Parathyroid adenoma (tissue), 2 donors: ENCODE measurements around the gene ANGEL2.
"Not testable (repeated sequence)": the region's sequence is repeated elsewhere in the genome, so short reads cannot be mapped to it uniquely, and the experiment has no call there.

Source experiments
- H2AFZ ChIP-seq: fragments of 300-600 bp; sonication (generic); one replicate; pipeline ENCODE4 v1.7.0; 2017; ENCODE audit warnings: antibody characterized with exemption, mild to moderate bottlenecking
- H3K27ac ChIP-seq: fragments of 300-600 bp; sonication (generic); one replicate; pipeline ENCODE4 v1.7.0; 2017
- H3K27me3 ChIP-seq: fragments of 300-600 bp; sonication (generic); one replicate; pipeline ENCODE4 v1.7.0; 2017; ENCODE audit warnings: low read length; ENCODE audit not compliant: control insufficient read depth, insufficient read depth
- H3K36me3 ChIP-seq: fragments of 300-600 bp; sonication (generic); one replicate; pipeline ENCODE4 v1.7.0; 2017; ENCODE audit warnings: low read length; ENCODE audit not compliant: control insufficient read depth, insufficient read depth
- H3K4me1 ChIP-seq: fragments of 300-600 bp; sonication (generic); one replicate; pipeline ENCODE4 v1.7.0; 2017; ENCODE audit warnings: control low read depth
- H3K4me2 ChIP-seq: fragments of 300-600 bp; sonication (generic); one replicate; pipeline ENCODE4 v1.7.0; 2017; ENCODE audit warnings: low read length
- H3K4me3 ChIP-seq: fragments of 300-600 bp; sonication (generic); one replicate; pipeline ENCODE4 v1.7.0; 2017; ENCODE audit warnings: low read depth, low read length
- H3K79me2 ChIP-seq: fragments of 300-600 bp; sonication (generic); one replicate; pipeline ENCODE4 v1.7.0; 2017; ENCODE audit warnings: control low read depth
- H3K9ac ChIP-seq: fragments of 300-600 bp; sonication (generic); one replicate; pipeline ENCODE4 v1.7.0; 2017; ENCODE audit warnings: mild to moderate bottlenecking
- H3K9me3 ChIP-seq: fragments of 300-600 bp; sonication (generic); one replicate; pipeline ENCODE4 v1.7.0; 2017; ENCODE audit warnings: low read length; ENCODE audit not compliant: control insufficient read depth
- CTCF ChIP-seq: fragments of 300-600 bp; sonication (generic); IDR thresholded peaks from one replicate; pipeline ENCODE4 v1.7.0; 2017; ENCODE audit warnings: antibody characterized with exemption, mild to moderate bottlenecking
- donor health status: primary hyperparathyroidism.

The ANGEL2 gene

GRCh38 chr1:212971312-212971711 lies 44.4 kb downstream of the ANGEL2 start:
- Histone ChIP-seq H3K4me3 (no peak overlapping the region), H3K9me3 (no peaks in the 10 kb centered on the region), H2AFZ (no peak overlapping the region), H3K4me1 (peaks cover 12% of the 10 kb centered on the region), H3K36me3 (no peaks in the 10 kb centered on the region), H3K4me2 (no peak overlapping the region), H3K9ac (no peak overlapping the region), H3K27ac (no peak overlapping the region), H3K79me2 (no peaks in the 10 kb centered on the region), H3K27me3 (no peaks in the 10 kb centered on the region)
- TF ChIP-seq CTCF, result no peak

- Histone ChIP-seq H3K4me2 (no peak overlapping the region), H3K9me3 (no peaks in the 10 kb centered on the region), H3K36me3 (no peaks in the 10 kb centered on the region), H3K4me3 (no peak overlapping the region), H3K27me3 (no peaks in the 10 kb centered on the region), H3K79me2 (no peaks in the 10 kb centered on the region), H2AFZ (no peak overlapping the region), H3K9ac (no peak overlapping the region), H3K27ac (no peak overlapping the region), H3K4me1 (peaks cover 12% of the 10 kb centered on the region)
- TF ChIP-seq CTCF, result no peak
Observed at GRCh38 chr1:212970085-212970484, 45.6 kb downstream of the ANGEL2 start.

DNA sequence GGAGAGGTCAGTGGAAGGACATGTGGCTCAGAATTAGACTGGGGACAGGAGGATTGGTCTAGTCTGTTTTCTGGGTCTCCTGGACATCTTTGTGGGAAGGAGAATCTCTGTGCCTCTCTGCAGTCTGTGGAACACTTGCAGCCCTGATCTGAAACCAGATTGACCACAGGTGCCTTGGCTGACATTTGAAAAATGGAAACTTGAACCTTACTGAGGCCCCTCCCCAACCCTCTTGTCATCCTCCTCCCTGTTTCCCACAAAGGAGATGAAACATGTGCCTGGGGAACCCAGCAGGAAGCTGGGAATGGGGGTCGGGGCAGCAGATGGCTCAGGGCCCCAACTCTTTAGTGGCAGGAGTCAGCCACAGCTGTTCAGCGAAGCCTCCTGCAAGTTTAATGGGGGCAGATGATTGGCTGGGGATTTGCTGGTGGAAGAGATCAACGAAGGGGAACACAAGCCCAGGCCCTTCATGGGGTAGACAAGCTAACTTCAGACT lies 47.3 kb downstream of the ANGEL2 start:
- H3K9ac ChIP-seq, result no peak overlapping the region
- H3K27ac ChIP-seq, result peak overlapping the region; percentile 19
- peak overlapping the region; percentile 33 for H2AFZ ChIP-seq
- no peaks in the 10 kb centered on the region for H3K27me3 ChIP-seq
- no peak for TF ChIP-seq CTCF
- peaks cover 12% of the 10 kb centered on the region for H3K4me1 ChIP-seq
- H3K36me3 ChIP-seq, result no peaks in the 10 kb centered on the region
- H3K79me2 ChIP-seq, result no peaks in the 10 kb centered on the region
- H3K9me3 ChIP-seq, result no peaks in the 10 kb centered on the region
- H3K4me2 ChIP-seq, result peak overlapping the region; percentile 18
- H3K4me3 ChIP-seq, result no peak overlapping the region

DNA sequence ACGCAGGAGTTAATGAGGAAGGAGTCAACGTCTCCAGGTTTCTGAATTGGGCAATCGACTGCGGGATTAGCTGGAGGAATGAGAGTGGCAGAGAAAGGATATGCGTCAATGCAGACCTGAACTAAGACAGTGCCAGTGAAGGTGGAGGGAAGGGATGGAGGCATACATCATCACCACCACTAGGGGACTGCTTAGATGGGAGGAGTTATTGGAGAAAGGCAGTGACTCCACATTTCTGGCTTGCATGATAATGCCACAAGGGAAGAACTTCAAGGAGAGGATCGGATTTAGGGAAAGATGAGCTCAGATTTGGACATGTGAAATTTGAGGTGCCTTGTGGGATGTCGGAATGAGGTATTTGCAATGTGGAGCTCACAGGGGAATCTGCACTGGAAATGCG lies 47.9 kb downstream of the ANGEL2 start:
- H3K9me3 ChIP-seq, result no peaks in the 10 kb centered on the region
- no peaks in the 10 kb centered on the region for H3K79me2 ChIP-seq
- H2AFZ ChIP-seq, result no peak overlapping the region
- no peaks in the 10 kb centered on the region for H3K27me3 ChIP-seq
- H3K4me2 ChIP-seq, result no peak overlapping the region
- H3K27ac ChIP-seq, result no peak overlapping the region
- no peaks in the 10 kb centered on the region for H3K36me3 ChIP-seq
- H3K4me1 ChIP-seq, result peaks cover 12% of the 10 kb centered on the region
- TF ChIP-seq CTCF, result no peak
- H3K4me3 ChIP-seq, result no peak overlapping the region
- no peak overlapping the region for H3K9ac ChIP-seq

DNA sequence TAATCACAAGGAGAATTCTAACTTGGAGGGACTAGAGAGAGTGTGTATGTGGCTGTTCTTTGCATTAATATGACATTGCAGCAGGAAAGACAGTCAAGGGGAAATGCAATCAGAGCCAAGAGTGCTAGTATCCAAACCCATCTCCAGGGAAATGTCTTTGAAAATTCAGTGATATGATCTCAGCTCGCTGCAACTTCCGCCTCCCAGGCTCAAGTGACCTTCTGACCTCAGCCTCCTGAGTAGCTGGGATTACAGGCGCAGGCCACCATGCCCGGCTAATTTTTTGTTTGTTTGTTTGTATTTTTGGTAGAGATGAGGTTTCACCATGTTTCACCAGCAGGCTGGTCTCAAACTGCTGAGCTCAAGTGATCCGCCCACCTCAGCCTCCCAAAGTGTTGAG lies 49.1 kb downstream of the ANGEL2 start:
- no peak for TF ChIP-seq CTCF
- Histone ChIP-seq H3K4me1 (peaks cover 12% of the 10 kb centered on the region), H2AFZ (no peak overlapping the region), H3K27me3 (no peaks in the 10 kb centered on the region), H3K27ac (no peak overlapping the region), H3K9ac (no peak overlapping the region), H3K9me3 (no peaks in the 10 kb centered on the region), H3K36me3 (no peaks in the 10 kb centered on the region), H3K4me2 (no peak overlapping the region), H3K79me2 (no peaks in the 10 kb centered on the region), H3K4me3 (no peak overlapping the region)

DNA sequence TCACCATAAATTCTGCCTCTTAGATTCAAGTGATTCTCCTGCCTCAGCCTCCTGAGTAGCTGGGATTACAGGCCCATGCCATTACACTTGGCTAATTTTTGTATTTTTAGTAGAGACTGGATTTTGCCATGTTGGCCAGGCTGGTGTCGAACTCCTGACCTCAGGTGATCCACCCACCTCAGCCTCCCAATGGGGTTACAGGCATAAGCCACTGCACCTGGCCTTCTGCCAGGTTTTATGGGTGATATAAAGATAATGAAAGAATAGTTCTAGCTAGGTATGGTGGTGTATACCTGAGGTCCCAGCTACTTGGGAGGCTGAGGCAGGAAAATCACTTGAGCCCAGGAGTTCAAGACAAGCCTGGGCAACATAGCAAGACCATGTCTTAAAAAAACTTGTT lies 50.7 kb downstream of the ANGEL2 start:
- peaks cover 12% of the 10 kb centered on the region for H3K4me1 ChIP-seq
- H3K27ac ChIP-seq, H3K4me3 ChIP-seq, H3K4me2 ChIP-seq, H3K79me2 ChIP-seq, H3K36me3 ChIP-seq, H2AFZ ChIP-seq, H3K9me3 ChIP-seq, H3K27me3 ChIP-seq, H3K9ac ChIP-seq: not testable (repeated sequence)
